Measurements from ENCODE around the gene DUSP22. TPM values are rescaled to one million over a fixed set of nuclear protein-coding genes. Genes with fewer than 3 reads are reported as not detected.

Gene DUSP22
- total RNA-seq, 1 experiment from 2014 or later: 25.0 TPM

DNA sequence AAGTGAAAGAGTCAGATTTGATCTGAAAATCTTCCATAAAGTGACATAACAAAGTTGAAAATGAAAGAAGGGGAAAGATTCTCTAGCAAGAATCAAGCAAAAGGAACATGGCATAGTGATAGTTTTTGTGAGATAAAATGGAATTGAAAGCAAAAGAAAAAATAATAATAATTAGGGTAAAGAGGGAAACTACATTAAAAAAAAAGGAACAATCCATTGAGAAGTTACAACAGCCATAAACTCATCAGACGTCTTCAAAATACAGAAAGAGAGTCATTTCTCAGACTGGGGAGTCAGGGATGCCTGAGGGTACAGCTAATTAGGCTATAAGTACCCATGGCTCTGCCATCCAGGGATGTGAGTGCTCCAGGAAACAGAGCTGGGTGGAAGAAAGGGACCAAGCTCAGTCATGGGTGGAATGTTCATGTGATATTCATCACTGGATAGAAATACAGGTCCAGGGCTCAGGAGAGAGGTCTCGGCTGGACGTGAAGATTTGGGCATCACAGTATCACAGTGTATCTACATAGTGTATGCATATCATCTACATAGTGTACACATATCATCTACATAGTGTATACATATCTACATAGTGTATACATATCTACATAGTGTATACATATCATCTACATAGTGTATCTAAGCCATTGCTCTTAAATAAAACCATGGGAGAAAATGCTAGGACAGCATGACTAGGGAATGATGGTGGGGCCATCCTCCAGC is 29.4 kb downstream of the DUSP22 start:
- no peak overlapping the region for H3K27ac ChIP-seq (ENCODE audit: insufficient read length, low read depth, low read length)
- H2BK5ac ChIP-seq (ENCODE audit: insufficient read length, low read length): no peak overlapping the region
- TF ChIP-seq, protein P1, sequence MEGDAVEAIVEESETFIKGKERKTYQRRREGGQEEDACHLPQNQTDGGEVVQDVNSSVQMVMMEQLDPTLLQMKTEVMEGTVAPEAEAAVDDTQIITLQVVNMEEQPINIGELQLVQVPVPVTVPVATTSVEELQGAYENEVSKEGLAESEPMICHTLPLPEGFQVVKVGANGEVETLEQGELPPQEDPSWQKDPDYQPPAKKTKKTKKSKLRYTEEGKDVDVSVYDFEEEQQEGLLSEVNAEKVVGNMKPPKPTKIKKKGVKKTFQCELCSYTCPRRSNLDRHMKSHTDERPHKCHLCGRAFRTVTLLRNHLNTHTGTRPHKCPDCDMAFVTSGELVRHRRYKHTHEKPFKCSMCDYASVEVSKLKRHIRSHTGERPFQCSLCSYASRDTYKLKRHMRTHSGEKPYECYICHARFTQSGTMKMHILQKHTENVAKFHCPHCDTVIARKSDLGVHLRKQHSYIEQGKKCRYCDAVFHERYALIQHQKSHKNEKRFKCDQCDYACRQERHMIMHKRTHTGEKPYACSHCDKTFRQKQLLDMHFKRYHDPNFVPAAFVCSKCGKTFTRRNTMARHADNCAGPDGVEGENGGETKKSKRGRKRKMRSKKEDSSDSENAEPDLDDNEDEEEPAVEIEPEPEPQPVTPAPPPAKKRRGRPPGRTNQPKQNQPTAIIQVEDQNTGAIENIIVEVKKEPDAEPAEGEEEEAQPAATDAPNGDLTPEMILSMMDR (conservative IDR thresholded peaks at IDR 0.05): no peak
- no peak overlapping the region for H3T11ph ChIP-seq (ENCODE audit: low read length)
- no peaks in the 10 kb centered on the region for H4K20me1 ChIP-seq (ENCODE audit: control insufficient read depth, insufficient read depth, insufficient read length)
- Mint-ChIP-seq H3K36me3 (ENCODE audit: insufficient read depth in 1 of 3, low read depth in 3 of 3) (peaks cover 8 to 22% (median 9%) of the 10 kb centered on the region in 3 experiments; a peak in 6 of 7 replicates), H3K4me3 (no peak overlapping the region), H3K27ac (no peak overlapping the region), H3K4me1 (peaks cover 3 to 6% of the 10 kb centered on the region in 2 experiments), H3K27me3 (ENCODE audit: low read depth) (no peaks in the 10 kb centered on the region), H3K9me3 (peaks cover 27 to 41% of the 10 kb centered on the region in 2 experiments)
- H3K4ac ChIP-seq (ENCODE audit: low read depth, low read length): no peak overlapping the region
- H4K91ac ChIP-seq (ENCODE audit: insufficient read length, low read depth, low read length): no peak overlapping the region
- no peak overlapping the region for H3K23ac ChIP-seq (ENCODE audit: insufficient read length, low read depth, low read length)
- no peaks in the 10 kb centered on the region for H3K27me3 ChIP-seq (ENCODE audit: insufficient read depth, low read length)
- no peak for DNase-seq
- H2BK120ac ChIP-seq (ENCODE audit: low read depth, low read length, poor library complexity, severe bottlenecking): no peak overlapping the region
- no peaks in the 10 kb centered on the region for H3K79me1 ChIP-seq (ENCODE audit: insufficient read depth, low read depth, low read length, poor library complexity, severe bottlenecking)
- no peak overlapping the region for H2BK15ac ChIP-seq (ENCODE audit: low read depth, low read length)
- H3K23me2 ChIP-seq (ENCODE audit: insufficient read length, low read depth, low read length, poor library complexity, severe bottlenecking): no peaks in the 10 kb centered on the region
- H3K9ac ChIP-seq (ENCODE audit: extremely low read depth, insufficient read length, low read length): no peak overlapping the region
- no peak overlapping the region for H2BK20ac ChIP-seq (ENCODE audit: low read depth, low read length, poor library complexity, severe bottlenecking)
- WGBS (ENCODE audit: extremely low coverage, insufficient read length, low lambda C conversion rate): no CpG with 5 or more reads among the region's 3 CpGs
- H3K4me2 ChIP-seq (ENCODE audit: insufficient read depth, insufficient read length, low read length): no peak overlapping the region
- H3K14ac ChIP-seq (ENCODE audit: insufficient read depth, low read length): no peak overlapping the region
- H4K8ac ChIP-seq (replicated peaks; ENCODE audit: insufficient read length, low read depth, low read length): no peak overlapping the region
- H2BK12ac ChIP-seq (ENCODE audit: insufficient read length, low read depth, low read length): no peak overlapping the region
- H3K79me2 ChIP-seq (ENCODE audit: insufficient read depth, low read length): no peaks in the 10 kb centered on the region
- no peak overlapping the region for H3K18ac ChIP-seq (ENCODE audit: insufficient read length, low read depth, low read length)
- H3K9me3 ChIP-seq (ENCODE audit: control insufficient read depth, low read depth, low read length): peaks cover 72% of the 10 kb centered on the region
- H2AFZ ChIP-seq (ENCODE audit: low read length): no peak overlapping the region
- no peak overlapping the region for H4K5ac ChIP-seq (ENCODE audit: insufficient read length, low read depth, low read length)
- no peak overlapping the region for H3K56ac ChIP-seq (ENCODE audit: insufficient read length, low read depth, low read length)
- no peak overlapping the region for H2AK5ac ChIP-seq (ENCODE audit: insufficient read length, low read length)
- H3K4me1 ChIP-seq (ENCODE audit: insufficient read depth, low read length): no peaks in the 10 kb centered on the region

Measured in H9 (cell line).